OCI-LY1 (cell line): ENCODE measurements around the gene LRMDA.

ENCODE experiments used
- EZH2 ChIP-seq: fragments of 200-600 bp; sonication (generic), shearing (Covaris generic); IDR thresholded peaks from 2 replicates; pipeline ENCODE4 v1.8.0; 2017; ENCODE audit warnings: borderline replicate concordance, mixed run types, mild to moderate bottlenecking, antibody characterized with exemption, low read length, moderate library complexity, mixed read lengths
- TF ChIP-seq, protein P1 (sequence below): fragments of 200-600 bp; sonication (generic), shearing (Covaris generic); IDR thresholded peaks from 2 replicates; pipeline ENCODE4 v1.5.1; 2017; ENCODE audit warnings: mild to moderate bottlenecking, antibody characterized with exemption, low read length, moderate library complexity, mixed read lengths

DNA sequence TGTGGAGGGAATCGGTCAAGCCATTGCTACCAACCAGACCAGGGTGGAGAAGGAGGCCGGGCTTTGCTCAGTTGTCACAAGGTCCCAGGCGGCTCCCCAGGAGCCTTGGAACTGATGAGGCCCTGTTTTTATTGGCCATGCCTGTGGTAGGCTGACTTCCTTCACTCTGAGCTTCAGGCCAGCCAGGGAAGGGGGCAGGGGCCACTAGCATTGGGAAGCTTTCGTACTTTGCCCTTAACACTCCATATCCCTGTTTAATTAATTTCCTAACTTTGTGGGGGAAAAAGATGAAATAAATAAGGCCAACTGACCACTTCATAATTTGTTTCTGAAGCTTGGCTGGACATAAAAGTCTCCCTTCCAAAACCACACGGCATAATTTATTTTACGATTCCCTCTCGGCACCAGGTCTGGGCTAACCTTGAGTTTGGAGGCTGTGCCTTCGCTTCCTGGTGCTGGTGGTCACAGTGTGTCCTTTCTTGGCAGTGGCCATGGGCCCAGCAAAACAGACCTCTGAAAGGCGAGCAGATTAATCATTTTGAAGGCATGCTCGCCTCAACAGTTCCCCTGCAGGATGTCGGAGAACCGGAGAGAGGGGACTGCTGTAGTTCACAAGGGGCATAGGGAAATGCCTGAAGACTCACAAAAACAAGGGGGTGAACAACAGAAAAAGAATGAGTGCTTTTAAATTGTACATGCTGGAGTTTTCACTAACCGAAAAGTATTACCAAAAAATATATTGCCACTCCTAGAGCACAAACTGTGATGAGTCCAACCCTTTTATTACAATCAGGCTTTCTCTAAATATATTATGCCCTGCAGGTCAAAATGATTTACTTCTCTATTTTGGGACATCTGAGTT is 966.0 kb downstream of the LRMDA start:
- TF ChIP-seq, protein P1, sequence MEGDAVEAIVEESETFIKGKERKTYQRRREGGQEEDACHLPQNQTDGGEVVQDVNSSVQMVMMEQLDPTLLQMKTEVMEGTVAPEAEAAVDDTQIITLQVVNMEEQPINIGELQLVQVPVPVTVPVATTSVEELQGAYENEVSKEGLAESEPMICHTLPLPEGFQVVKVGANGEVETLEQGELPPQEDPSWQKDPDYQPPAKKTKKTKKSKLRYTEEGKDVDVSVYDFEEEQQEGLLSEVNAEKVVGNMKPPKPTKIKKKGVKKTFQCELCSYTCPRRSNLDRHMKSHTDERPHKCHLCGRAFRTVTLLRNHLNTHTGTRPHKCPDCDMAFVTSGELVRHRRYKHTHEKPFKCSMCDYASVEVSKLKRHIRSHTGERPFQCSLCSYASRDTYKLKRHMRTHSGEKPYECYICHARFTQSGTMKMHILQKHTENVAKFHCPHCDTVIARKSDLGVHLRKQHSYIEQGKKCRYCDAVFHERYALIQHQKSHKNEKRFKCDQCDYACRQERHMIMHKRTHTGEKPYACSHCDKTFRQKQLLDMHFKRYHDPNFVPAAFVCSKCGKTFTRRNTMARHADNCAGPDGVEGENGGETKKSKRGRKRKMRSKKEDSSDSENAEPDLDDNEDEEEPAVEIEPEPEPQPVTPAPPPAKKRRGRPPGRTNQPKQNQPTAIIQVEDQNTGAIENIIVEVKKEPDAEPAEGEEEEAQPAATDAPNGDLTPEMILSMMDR, result no peak
- no peak for TF ChIP-seq EZH2
